Duodenal mucosa (tissue), 2 donors: ENCODE data around the gene TGFBR3L.
A peak's percentile ranks its signal among the peaks of the same experiment; 100 is the strongest.

Experiments
- H3K27ac ChIP-seq: one replicate; pipeline ENCODE4 v1.7.0; 2013; ENCODE audit warnings: low read depth, low read length
- H3K27me3 ChIP-seq, 2 donors: one replicate each; pipeline ENCODE4 v1.7.0; 2013; ENCODE audit warnings: low read length in 2 of 2, control low read depth in 1 of 2; ENCODE audit not compliant: insufficient read depth in 2 of 2, control insufficient read depth in 1 of 2
- H3K36me3 ChIP-seq, 2 donors: one replicate each; pipeline ENCODE4 v1.7.0; 2013; ENCODE audit warnings: low read length in 2 of 2, control low read depth in 1 of 2; ENCODE audit not compliant: insufficient read depth in 2 of 2, control insufficient read depth in 1 of 2
- H3K4me1 ChIP-seq, 2 donors: one replicate each; pipeline ENCODE4 v1.7.0; 2013; ENCODE audit warnings: low read length in 2 of 2, control low read depth in 1 of 2; ENCODE audit not compliant: insufficient read depth in 2 of 2, control insufficient read depth in 1 of 2
- H3K4me3 ChIP-seq, 2 donors: one replicate each; pipeline ENCODE4 v1.7.0; 2013; ENCODE audit warnings: low read length in 2 of 2, low read depth in 1 of 2
- H3K9ac ChIP-seq, 2 donors: one replicate each; pipeline ENCODE4 v1.7.0; 2013; ENCODE audit warnings: low read length in 2 of 2, low read depth in 1 of 2
- H3K9me3 ChIP-seq, 2 donors: one replicate each; pipeline ENCODE4 v1.7.0; 2013; ENCODE audit warnings: low read length in 2 of 2, control low read depth in 1 of 2; ENCODE audit not compliant: control insufficient read depth in 1 of 2

The TGFBR3L gene

DNA sequence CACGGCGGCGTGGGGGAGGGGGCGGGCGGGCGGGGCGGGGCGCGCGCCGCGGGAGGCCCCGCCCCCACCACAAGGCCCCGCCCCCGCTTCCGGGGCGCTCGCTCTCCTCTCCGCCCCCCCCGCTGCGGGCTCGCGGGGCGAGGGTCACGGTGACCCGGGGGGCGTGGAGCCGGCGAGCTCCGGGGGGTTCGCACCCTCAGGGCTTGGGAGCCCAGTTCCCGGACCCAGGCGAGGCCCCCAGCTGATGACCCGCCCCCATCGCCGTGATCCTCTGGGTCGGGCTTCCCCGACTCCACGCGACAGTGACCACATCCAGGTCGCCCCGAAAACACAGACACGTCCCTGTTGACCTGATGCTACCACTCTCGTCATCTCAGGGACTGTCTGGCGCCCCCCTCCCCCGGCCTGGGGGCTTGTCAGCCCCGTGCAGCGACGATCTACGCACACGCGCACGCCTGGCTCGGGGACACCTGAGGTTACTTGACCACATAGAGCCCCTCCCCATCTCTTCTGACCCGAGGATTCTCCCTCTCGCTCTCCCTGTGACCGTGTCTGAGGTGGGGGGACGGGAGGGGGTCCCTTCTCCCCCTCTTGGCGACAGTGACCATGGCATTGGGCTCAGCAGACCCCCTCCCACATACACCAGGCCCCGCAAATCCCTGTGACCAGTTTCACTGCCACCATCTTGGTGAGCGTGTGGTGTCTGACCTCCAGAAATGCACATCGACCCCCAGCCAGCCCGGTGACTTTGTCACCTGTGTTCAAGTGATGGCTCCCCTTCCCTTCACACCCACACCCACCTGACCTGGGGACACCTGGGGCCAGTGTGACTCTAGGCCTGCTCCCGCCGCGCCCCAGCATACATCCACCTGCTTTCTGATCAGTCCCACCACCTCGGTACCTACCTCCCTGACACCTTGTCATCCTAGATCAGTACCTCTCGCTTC lies 10.3 kb upstream of the TGFBR3L start:
- peaks cover 14 to 22% of the 10 kb centered on the region in 2 donors for H3K4me1 ChIP-seq
- peak overlapping the region; percentile 30 for H3K27ac ChIP-seq
- H3K4me3 ChIP-seq: peak overlapping the region; percentile 74 to 93
- H3K9ac ChIP-seq: peak overlapping the region; percentile 89 to 93
- no peaks in the 10 kb centered on the region for H3K27me3 ChIP-seq
- no peaks in the 10 kb centered on the region for H3K9me3 ChIP-seq
- peaks cover 0 to 9% of the 10 kb centered on the region in 2 donors for H3K36me3 ChIP-seq

DNA sequence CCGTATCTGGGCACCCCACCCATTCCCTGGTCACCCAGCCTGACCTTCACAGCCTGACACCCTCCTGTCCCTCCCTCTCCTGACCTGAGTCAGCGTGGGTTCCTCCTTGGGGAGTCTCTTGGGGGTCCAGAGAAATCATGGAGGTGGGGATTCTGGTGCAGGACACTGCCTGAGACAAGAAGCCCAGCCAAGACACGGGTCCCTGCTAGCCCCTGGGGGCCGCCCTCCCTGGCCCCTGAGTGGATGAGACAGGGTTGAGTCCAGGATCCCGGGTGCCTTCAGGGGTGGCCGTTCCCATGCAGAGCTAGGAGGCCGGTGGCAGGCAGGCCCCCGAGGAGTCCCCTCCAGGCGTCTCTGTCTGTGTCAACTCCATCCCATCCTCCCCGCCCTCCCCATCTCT lies 9.4 kb upstream of the TGFBR3L start:
- peak overlapping the region in 1 of 2 donors; percentile 93 for H3K9ac ChIP-seq
- peak overlapping the region; percentile 74 to 93 for H3K4me3 ChIP-seq
- H3K4me1 ChIP-seq: peaks cover 14 to 22% of the 10 kb centered on the region in 2 donors

DNA sequence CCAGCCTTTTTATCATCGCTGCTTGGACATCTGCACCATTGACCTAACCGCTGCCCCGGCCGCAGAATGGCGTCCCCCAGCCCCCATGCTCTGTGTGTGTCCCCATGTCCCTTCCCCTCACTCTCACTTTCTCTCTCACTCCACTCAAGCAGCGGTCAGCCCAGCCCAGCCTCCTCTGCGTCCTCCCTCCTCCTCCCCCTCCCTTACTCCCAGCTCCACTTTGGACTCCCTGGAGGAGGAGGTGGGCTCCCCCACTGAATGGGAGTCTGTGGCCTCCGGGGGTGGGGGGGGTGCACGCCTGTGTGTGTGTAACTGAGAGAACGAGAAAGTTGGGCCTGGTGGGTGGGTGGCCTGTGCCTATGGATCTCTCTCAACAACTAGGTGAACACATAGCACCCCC lies 8.8 kb upstream of the TGFBR3L start:
- H3K27ac ChIP-seq: no peak overlapping the region
- H3K4me3 ChIP-seq: no peak overlapping the region
- H3K9me3 ChIP-seq: no peaks in the 10 kb centered on the region
- peaks cover 14 to 22% of the 10 kb centered on the region in 2 donors for H3K4me1 ChIP-seq
- H3K27me3 ChIP-seq: no peaks in the 10 kb centered on the region
- peaks cover 4 to 22% of the 10 kb centered on the region in 2 donors for H3K36me3 ChIP-seq
- no peak overlapping the region for H3K9ac ChIP-seq

More for the DNA sequence above, 9.4 kb upstream of the TGFBR3L start:
- Histone ChIP-seq H3K36me3 (peaks cover 0 to 16% of the 10 kb centered on the region in 2 donors), H3K27me3 (no peaks in the 10 kb centered on the region), H3K9me3 (no peaks in the 10 kb centered on the region), H3K27ac (no peak overlapping the region)

- Histone ChIP-seq H3K4me1 (peaks cover 14 to 22% of the 10 kb centered on the region in 2 donors), H3K27me3 (no peaks in the 10 kb centered on the region), H3K36me3 (peaks cover 9 to 34% of the 10 kb centered on the region in 2 donors), H3K4me3 (no peak overlapping the region), H3K9me3 (no peaks in the 10 kb centered on the region), H3K27ac (no peak overlapping the region), H3K9ac (no peak overlapping the region)
Measured at GRCh38 chr19:7907122-7907521, 7.5 kb upstream of the TGFBR3L start.

DNA sequence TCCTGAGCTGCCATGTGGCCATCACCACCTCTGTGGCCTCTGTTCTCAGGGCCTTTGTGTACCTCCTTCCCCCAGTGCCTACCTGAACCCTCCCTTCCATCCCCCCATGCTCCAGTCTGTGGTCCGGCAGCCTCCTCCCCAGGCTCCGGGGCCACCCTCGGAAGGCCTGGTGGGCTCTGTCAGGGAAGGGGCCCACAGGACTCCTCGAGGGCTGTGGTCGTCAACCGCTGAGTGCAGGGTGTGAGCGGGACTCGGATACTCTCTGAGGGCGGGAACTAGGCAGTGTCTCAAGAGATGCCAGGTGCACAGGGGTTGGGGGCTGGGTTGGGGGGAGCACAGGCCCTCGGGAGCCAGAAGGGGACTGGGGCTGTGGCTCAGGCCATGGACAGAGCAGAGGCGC lies 7.1 kb upstream of the TGFBR3L start:
- peaks cover 12 to 21% of the 10 kb centered on the region in 2 donors for H3K4me1 ChIP-seq
- no peak overlapping the region for H3K4me3 ChIP-seq
- H3K27me3 ChIP-seq: no peaks in the 10 kb centered on the region
- H3K9me3 ChIP-seq: no peaks in the 10 kb centered on the region
- peaks cover 9 to 37% of the 10 kb centered on the region in 2 donors for H3K36me3 ChIP-seq
- H3K9ac ChIP-seq: no peak overlapping the region
- no peak overlapping the region for H3K27ac ChIP-seq

- Histone ChIP-seq H3K4me1 (peaks cover 8 to 14% of the 10 kb centered on the region in 2 donors), H3K27ac (no peak overlapping the region), H3K9me3 (no peaks in the 10 kb centered on the region), H3K9ac (no peak overlapping the region), H3K27me3 (no peaks in the 10 kb centered on the region), H3K36me3 (peaks cover 9 to 41% of the 10 kb centered on the region in 2 donors), H3K4me3 (no peak overlapping the region)
Measured at GRCh38 chr19:7908078-7908699, 6.4 kb upstream of the TGFBR3L start.

DNA sequence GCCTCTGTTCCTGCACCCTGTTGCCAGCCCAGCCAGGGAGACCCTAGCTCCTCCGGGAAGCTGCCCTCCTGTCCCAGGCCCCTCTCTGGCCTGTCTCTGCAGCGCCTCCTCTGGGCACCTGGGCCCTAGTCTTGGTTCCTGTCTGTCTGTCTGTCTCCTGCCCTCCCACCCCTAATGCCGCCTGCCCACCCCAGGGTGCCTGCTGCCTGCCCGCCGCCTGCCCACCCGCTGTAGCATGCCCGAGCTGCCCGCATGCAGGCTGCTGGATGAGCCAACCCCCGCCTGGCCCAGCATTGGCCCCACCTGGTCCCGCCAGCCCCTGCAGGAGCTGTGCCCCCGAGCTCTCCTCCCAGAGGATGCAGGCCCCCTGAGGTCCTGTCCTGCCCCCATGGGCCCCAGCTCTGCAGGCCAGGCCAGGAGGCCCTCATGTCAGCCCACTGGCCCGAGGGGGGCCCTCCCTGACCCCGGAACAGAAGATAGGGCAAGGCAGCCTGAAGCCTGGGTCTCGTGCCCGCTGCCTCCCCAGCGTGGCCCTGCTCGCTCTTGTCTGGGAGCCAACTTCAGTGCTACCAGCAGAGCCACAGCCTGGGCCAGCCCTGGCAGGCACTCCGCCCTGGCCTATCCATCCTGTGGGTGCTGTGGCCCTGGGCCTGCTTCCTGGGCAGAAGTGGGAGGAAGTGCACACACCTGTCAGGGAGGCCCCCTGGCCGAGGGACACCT lies 5.7 kb upstream of the TGFBR3L start:
- peaks cover 9 to 41% of the 10 kb centered on the region in 2 donors for H3K36me3 ChIP-seq

DNA sequence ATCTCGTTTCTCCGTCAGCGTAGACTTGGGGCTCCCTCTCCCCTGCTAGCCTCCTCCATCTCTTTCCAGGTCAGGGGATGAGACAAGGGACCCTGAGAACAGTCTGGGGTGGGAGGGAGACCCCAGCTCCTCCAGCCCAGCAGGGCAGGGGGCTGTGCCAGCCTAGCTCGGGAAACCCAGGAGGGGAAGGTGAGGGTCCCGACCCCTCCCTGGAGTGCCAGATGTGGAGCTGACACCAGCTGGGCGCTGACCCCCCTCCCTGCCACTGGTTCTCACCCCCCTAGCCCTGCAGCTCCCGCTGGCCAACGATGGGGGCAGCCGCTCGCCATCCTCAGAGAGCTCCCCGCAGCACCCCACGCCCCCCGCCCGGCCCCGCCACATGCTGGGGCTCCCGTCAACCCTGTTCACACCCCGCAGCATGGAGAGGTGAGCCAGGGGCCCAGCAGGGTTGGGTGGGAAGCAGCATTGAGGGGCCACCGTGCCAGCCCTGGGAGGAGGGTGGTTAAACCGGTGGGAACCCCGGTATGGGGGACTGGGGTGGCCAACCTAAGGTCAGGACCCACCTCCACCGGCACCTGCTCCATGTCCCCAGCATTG lies 5.1 kb upstream of the TGFBR3L start:
- peaks cover 8 to 9% of the 10 kb centered on the region in 2 donors for H3K4me1 ChIP-seq
- H3K4me3 ChIP-seq: no peak overlapping the region
- peaks cover 9 to 41% of the 10 kb centered on the region in 2 donors for H3K36me3 ChIP-seq
- no peaks in the 10 kb centered on the region for H3K27me3 ChIP-seq
- H3K27ac ChIP-seq: no peak overlapping the region
- H3K9ac ChIP-seq: no peak overlapping the region
- no peaks in the 10 kb centered on the region for H3K9me3 ChIP-seq

More for the DNA sequence above, 5.7 kb upstream of the TGFBR3L start:
- Histone ChIP-seq H3K9me3 (no peaks in the 10 kb centered on the region), H3K27me3 (no peaks in the 10 kb centered on the region), H3K4me1 (peaks cover 8 to 13% of the 10 kb centered on the region in 2 donors), H3K27ac (no peak overlapping the region), H3K4me3 (no peak overlapping the region), H3K9ac (no peak overlapping the region)

DNA sequence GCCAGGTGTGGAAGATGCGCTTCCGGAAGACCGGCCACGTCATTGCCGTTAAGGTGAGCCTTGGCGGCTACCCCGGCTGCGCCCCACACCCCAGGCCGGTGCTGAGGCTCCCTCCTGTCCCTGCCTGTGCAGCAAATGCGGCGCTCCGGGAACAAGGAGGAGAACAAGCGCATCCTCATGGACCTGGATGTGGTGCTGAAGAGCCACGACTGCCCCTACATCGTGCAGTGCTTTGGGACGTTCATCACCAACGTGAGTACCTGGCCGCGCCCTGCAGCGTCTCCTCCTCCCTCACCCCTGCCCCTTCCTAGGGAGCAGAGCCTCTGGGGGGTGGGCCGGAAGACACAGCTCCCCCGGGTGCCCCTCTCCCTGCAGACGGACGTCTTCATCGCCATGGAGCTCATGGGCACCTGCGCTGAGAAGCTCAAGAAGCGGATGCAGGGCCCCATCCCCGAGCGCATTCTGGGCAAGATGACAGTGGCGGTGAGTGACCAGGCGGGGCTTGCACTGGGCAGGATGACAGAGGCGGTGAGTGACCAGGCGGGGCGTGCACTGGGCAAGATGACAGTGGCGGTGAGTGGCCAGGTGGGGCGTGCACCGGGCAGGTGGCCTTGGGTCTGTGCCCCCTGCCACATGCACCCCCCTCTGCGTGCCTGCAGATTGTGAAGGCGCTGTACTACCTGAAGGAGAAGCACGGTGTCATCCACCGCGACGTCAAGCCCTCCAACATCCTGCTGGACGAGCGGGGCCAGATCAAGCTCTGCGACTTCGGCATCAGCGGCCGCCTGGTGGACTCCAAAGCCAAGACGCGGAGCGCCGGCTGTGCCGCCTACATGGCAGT lies 4.1 kb upstream of the TGFBR3L start:
- H3K36me3 ChIP-seq: peaks cover 9 to 41% of the 10 kb centered on the region in 2 donors
- H3K27me3 ChIP-seq: peaks cover 4 to 6% of the 10 kb centered on the region in 2 donors
- H3K27ac ChIP-seq: no peak overlapping the region
- no peaks in the 10 kb centered on the region for H3K9me3 ChIP-seq
- no peaks in the 10 kb centered on the region for H3K4me1 ChIP-seq
- H3K4me3 ChIP-seq: no peak overlapping the region
- no peak overlapping the region for H3K9ac ChIP-seq
